Measurements from ENCODE around the gene DOCK4.

Gene DOCK4

DNA sequence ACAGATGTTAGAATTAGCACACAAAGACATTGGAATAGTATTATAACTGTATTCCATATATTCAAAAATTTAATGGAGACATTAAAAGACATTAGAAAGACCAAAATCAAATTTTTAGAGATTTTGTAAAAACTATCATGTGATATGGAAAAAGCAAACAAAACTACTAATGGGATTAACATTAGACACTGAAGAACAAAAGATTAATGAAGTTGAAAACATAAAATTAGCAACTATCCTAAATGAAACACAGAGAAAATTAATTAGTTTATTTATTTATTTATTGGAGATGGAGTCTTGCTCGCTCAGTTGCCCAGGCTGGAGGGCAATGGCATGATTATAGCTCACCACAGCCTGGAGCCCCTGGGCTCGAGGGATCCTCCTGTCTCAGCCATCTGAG, 158.8 kb downstream of the DOCK4 start:
- DNase-seq = no peak

DNA sequence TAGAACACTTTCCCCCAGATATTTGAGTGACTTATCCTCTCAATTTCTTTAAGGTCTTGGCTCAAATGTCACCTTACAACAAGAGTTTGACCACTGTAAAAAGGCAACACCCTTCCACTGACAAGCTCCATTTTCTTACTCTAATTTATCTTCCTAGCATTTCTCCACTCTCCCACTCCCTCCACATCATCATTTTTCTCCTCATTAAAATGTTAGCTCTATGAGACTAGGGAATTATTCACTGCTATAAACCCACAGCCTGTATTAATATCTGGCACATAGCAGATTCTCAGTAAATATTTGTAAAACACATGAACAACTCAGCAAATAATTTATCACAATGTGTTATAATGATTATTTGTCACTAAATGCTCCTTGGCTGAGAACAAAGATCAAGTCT, 161.0 kb downstream of the DOCK4 start:
- no peak for DNase-seq

- DNase-seq = no peak
Observed at GRCh38 chr7:112042631-112043030, 163.6 kb downstream of the DOCK4 start.

DNA sequence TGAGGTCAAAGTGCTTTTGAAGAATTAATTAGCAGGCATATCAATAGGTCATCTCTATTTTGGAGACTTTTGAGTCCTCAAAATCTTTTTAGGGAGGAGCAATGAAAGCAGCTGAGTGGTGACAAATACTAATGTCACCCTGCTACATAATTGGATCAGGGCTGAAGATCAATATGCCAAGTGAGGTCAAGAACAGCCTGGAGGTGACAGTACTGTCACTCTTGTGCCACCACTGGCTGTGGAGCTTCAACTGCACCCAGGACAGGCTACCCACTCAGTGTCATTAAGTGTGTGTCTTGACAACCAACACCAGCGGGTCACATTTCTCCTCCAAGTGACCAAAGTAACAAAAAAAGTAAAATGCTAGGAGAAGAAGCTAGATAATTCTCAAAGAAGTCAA, 167.8 kb downstream of the DOCK4 start:
- no peak for DNase-seq

DNA sequence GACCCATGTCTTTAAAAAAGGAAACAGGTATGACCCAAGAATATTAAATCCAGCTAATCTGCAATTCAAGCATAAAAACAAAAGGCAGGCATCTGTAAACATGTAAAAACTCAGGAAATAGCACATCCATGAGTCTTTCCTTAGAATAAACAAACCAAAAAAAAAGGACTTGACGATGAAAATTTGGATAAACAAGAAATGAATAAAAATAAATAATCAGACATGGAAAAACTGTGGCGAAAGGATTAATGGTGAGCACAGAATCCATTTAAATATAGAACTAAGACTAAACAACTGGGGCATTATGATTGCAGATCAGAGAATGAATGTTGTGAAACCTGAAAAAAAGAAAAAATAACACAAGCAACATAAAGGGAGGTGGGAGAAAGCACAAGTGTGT, 170.1 kb downstream of the DOCK4 start:
- no peak for DNase-seq

GRCh38 chr7:112031689-112032088, 174.5 kb downstream of the DOCK4 start:
- DNase-seq = no peak

GRCh38 chr7:112025556-112025955, 180.6 kb downstream of the DOCK4 start:
- no peak for DNase-seq

- no peak for DNase-seq
Observed at GRCh38 chr7:112023786-112024185, 182.4 kb downstream of the DOCK4 start.

DNA sequence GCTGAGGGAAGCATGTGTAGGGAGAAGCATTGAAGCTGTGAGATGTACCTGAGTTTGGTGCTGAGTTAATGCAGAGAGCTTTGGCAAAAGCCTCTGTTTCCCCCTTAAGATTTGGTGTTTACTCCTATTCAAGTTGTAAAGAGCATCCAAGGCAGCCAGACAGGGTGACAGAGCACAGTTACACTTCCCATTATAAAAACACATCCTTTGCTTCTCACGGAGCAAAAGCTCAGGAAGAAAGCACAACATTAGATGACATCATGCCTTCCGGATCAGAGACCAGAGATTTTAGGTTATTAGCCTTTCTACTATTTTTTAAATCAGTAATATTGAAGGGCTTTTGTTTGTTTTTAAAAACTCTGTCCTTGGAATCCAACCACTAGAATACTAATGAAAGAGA, 182.9 kb downstream of the DOCK4 start:
- DNase-seq = no peak

- no peak for DNase-seq
Observed at GRCh38 chr7:112022128-112022527, 184.1 kb downstream of the DOCK4 start.

DNA sequence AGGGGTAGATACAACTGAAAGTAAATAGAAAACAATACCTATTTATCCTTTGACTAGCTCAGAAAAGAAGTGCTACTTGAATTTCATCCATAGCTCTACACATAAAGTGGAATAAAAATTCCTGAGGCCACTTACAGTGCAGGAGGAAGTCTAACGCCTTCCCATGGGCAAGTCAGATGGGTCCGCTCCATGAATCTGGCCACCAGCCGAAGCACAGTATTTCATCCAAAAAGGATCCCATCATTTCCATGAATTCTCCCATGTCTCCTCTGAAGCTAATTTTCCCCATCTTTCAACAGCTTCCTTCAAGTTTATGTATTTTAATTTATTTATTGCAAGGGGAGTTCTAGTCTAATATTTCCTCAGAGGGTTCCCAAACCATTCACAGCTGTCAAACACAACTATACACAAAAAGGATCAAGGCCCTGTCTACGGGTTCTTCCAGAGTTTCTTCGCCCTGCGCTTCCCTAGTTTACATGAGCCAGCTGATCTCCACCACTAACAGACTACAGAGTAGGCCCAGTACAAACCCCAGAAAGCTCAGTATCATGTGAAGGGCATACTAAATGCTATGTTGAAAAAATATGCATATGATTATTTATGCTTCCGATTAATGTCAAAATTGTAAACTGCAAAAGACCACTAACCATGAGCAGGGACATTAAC, 184.7 kb downstream of the DOCK4 start:
- no peak for DNase-seq

- no peak for DNase-seq
Observed at GRCh38 chr7:112020800-112021199, 185.4 kb downstream of the DOCK4 start.

- DNase-seq = no peak
Observed at GRCh38 chr7:112019932-112020331, 186.3 kb downstream of the DOCK4 start.

- DNase-seq = no peak
Observed at GRCh38 chr7:112018305-112019030, 187.7 kb downstream of the DOCK4 start.

- no peak for DNase-seq
Observed at GRCh38 chr7:112015146-112015545, 191.1 kb downstream of the DOCK4 start.

DNA sequence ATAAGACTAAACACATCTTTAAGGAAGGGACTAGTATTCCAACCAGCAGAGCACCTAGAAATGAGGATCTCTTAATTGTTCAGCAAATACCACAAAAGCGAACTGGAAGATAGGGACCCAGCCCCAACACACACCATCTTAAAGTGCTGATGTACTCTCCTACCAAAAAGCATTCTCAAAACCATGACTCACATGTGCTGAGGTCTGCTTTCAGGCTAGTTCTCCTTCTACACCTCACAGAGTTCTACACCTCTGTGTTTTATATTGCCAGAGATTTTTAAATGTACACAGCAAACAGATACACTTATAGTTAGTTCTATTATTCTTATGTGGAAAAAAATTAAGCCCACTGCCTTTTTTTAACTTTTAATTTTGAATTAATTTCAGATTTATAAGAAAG, 191.9 kb downstream of the DOCK4 start:
- no peak for DNase-seq

DNA sequence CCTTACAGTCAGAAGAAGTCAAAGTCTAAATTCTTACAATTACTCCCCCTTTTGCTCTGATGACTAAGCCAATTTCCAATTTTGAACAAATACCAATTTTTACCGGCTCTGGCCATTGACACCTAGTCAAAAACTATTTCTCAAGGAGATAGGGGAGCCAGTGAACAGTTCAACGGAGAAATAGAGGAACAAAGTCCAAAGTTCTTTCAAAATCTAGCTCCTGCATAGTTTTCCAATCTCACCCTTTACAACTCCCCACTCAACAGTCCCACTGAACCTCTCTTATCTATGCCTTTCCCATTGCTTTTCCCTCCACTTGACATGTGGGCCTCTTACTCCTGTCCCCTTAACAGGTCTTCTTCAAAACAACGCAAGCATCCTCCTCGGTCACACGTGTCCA, 192.9 kb downstream of the DOCK4 start:
- no peak for DNase-seq

- DNase-seq = no peak
Observed at GRCh38 chr7:112012242-112012641, 194.0 kb downstream of the DOCK4 start.

- DNase-seq = no peak
Observed at GRCh38 chr7:112010994-112011393, 195.2 kb downstream of the DOCK4 start.

GRCh38 chr7:112010109-112010508, 196.1 kb downstream of the DOCK4 start:
- no peak for DNase-seq

GRCh38 chr7:112009081-112009480, 197.1 kb downstream of the DOCK4 start:
- no peak for DNase-seq

DNA sequence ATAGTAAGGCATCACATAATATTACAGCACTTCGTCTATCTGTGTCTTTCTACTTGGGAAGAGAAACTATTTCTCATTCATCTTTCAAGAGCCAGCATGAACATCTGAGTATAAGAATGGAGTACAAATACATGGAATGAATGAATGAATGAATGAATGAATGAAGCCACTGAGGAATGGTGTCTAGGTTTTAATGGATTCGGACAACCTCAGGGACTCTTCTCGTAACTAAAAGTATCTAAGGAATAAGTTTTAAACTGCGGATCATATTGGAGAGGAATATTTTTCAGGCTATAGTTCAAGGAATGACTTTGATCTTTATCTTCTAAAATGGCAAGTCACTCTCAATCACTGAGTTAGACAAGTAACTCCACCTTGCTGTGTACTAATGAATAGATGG, 199.0 kb downstream of the DOCK4 start:
- DNase-seq = no peak

GRCh38 chr7:112006071-112006470, 200.1 kb downstream of the DOCK4 start:
- DNase-seq = no peak

GRCh38 chr7:112005205-112005775, 200.9 kb downstream of the DOCK4 start:
- no peak for DNase-seq
